ENCODE results near the gene SYNGR1. TPM values are rescaled to one million over a fixed set of nuclear protein-coding genes. Genes with fewer than 3 reads are reported as not detected.

Gene SYNGR1
- polyA plus RNA-seq, 2 of the 4 experiments (the other 2 are of a cell fraction) = 6.7 to 14.5 TPM

- ATAC-seq (peak; percentile 9 to 14; a peak in 4 of 6 replicates), FAIRE-seq (no peak), DNase-seq (ENCODE audit: low read depth in 1 of 2, low spot score in 1 of 2) (no peak)
- H3K4me3 ChIP-seq = peak overlapping the region; percentile 99
- H3K27ac ChIP-seq = peak overlapping the region; percentile 90 to 97
- peaks cover 26% of the 10 kb centered on the region for H3K4me1 ChIP-seq
- ChIA-PET POLR2A (interaction anchor here (0.7 to 3.1 kb wide), 11 partner anchors 8 to 211 kb away, joined by 3 to 33 read pairs (median 6); partner anchors contain the start of genes CBX7, MIEF1, SYNGR1 and TAB1), CTCF (interaction anchor here (0.7 to 6.6 kb wide), 10 partner anchors 7 to 212 kb away, joined by 3 to 70 read pairs (median 6); no protein-coding TSS in a partner anchor)
- no peaks in the 10 kb centered on the region for H3K9me3 ChIP-seq
- 3% methylated on average over 19 of the region's 26 CpGs for WGBS (ENCODE audit: missing lambda C conversion rate)
- TF ChIP-seq NFE2L2 (conservative IDR thresholded peaks at IDR 0.05; ENCODE audit: low read length) = no peak
- TF ChIP-seq REST (IDR thresholded peaks at IDR 0.05) = no peak
- peak; percentile 9 for TF ChIP-seq MAFK (IDR thresholded peaks at IDR 0.05; ENCODE audit: partially characterized antibody)
- TF ChIP-seq USF2 (IDR thresholded peaks at IDR 0.05) = no peak
- TF ChIP-seq MYC (IDR thresholded peaks at IDR 0.05; ENCODE audit: borderline replicate concordance, low read length) = no peak
- TF ChIP-seq ZSCAN20 (CRISPR knock-in tag; IDR thresholded peaks at IDR 0.05) = no peak
- TF ChIP-seq HDAC2 (IDR thresholded peaks at IDR 0.05) = no peak
- no peak for TF ChIP-seq CEBPB (IDR thresholded peaks at IDR 0.05)
- no peak for TF ChIP-seq RFX5 (IDR thresholded peaks at IDR 0.05)
- TF ChIP-seq SREBF2 (IDR thresholded peaks at IDR 0.05) = no peak
- TF ChIP-seq BHLHE40 (IDR thresholded peaks at IDR 0.05; ENCODE audit: low read depth, low read length) = no peak
- peak in 1 of 2 experiments; percentile 9; a peak in 1 of 5 replicates for TF ChIP-seq JUN (IDR thresholded peaks at IDR 0.05)
- no peak for TF ChIP-seq E2F6 (IDR thresholded peaks at IDR 0.05; ENCODE audit: borderline replicate concordance, low read depth)
- TF ChIP-seq TFCP2L1 (CRISPR knock-in tag; IDR thresholded peaks at IDR 0.05) = 0 out of 2 replicates have a peak, but pooled peaks have one; percentile 54
- peak; percentile 28; the same call in 1 of the 2 replicates for TF ChIP-seq FOSB (CRISPR knock-in tag; IDR thresholded peaks at IDR 0.05)
- no peak for TF ChIP-seq FOSL2 (IDR thresholded peaks at IDR 0.05)
- no peak for TF ChIP-seq FOSL2 (CRISPR knock-in tag; IDR thresholded peaks at IDR 0.05)
- TF ChIP-seq MAX (IDR thresholded peaks at IDR 0.05) = no peak
- no peak for TF ChIP-seq HEYL (CRISPR knock-in tag; IDR thresholded peaks at IDR 0.05)
- peak overlapping the region; percentile 97 for H3K4me2 ChIP-seq
These were observed 31.1 kb upstream of the SYNGR1 start for GRCh38 chr22:39318507-39319283.

- Histone ChIP-seq H3K9me3 (no peaks in the 10 kb centered on the region), H3K4me1 (peaks cover 18% of the 10 kb centered on the region), H3K27ac (peak within 1 kb of the TSS; percentile 90 to 97), H3K4me3 (peak within 1 kb of the TSS; percentile 99), H3K4me2 (peak within 1 kb of the TSS; percentile 97)
- DNase-seq (ENCODE audit: low read depth in 1 of 2, low spot score in 1 of 2) (peak; percentile 78 to 98), ATAC-seq (peak; percentile 76 to 79), FAIRE-seq (no peak)
- POLR2A ChIA-PET = interaction anchor here (0.5 to 3.1 kb wide), 23 partner anchors 8 to 1034 kb away, joined by 3 to 33 read pairs (median 4); partner anchors contain the start of genes CBX7, MIEF1, SYNGR1 and TAB1
- CTCF ChIA-PET = interaction anchor here (0.7 to 6.6 kb wide), 8 partner anchors 8 to 210 kb away, joined by 3 to 70 read pairs (median 5); no protein-coding TSS in a partner anchor
- 2% methylated on average over 33 of the region's 65 CpGs for WGBS (ENCODE audit: missing lambda C conversion rate)
- TF ChIP-seq RARB (CRISPR knock-in tag; IDR thresholded peaks at IDR 0.05) (no peak), CBX8 (IDR thresholded peaks at IDR 0.05) (peak; percentile 69; the same call in 1 of the 2 replicates), SMC3 (IDR thresholded peaks at IDR 0.05) (no peak), TP53 (CRISPR knock-in tag; IDR thresholded peaks at IDR 0.05) (0 out of 2 replicates have a peak, but pooled peaks have one; percentile 15), MAFK (IDR thresholded peaks at IDR 0.05; ENCODE audit: partially characterized antibody) (no peak), EP300 (IDR thresholded peaks at IDR 0.05) (no peak), CBX2 (IDR thresholded peaks at IDR 0.05; ENCODE audit: borderline replicate concordance, low read depth) (no peak), MYC (IDR thresholded peaks at IDR 0.05; ENCODE audit: borderline replicate concordance, low read length) (peak; percentile 61), E2F6 (IDR thresholded peaks at IDR 0.05; ENCODE audit: borderline replicate concordance, low read depth) (0 out of 2 replicates have a peak, but pooled peaks have one; percentile 30), CHD2 (IDR thresholded peaks at IDR 0.05; ENCODE audit: low read length, partially characterized antibody) (peak; percentile 16), MAX (IDR thresholded peaks at IDR 0.05) (peak; percentile 91), HOXA7 (CRISPR knock-in tag; IDR thresholded peaks at IDR 0.05) (no peak), PHF8 (IDR thresholded peaks at IDR 0.05; ENCODE audit: borderline replicate concordance, low read depth) (peak; percentile 100), FOSL2 (IDR thresholded peaks at IDR 0.05) (no peak), FOSL2 (CRISPR knock-in tag; IDR thresholded peaks at IDR 0.05) (0 out of 2 replicates have a peak, but pooled peaks have one; percentile 17)
These were observed 30.3 kb upstream of the SYNGR1 start, which contains the start of gene RPL3 for GRCh38 chr22:39319284-39320022. TSS of gene RPL3 (minus strand) at chr22:39319623. CDS start at chr22:39319597, 26 bp downstream.

Measured in A549 (cell line).